ENCODE measurements around the gene RPS26. TPM values are rescaled to one million over a fixed set of nuclear protein-coding genes. Genes with fewer than 3 reads are reported as not detected.

RPS26 gene
- total and polyA plus RNA-seq, 8 donors = 37.9 to 778 (median 123) TPM

GRCh38 chr12:56028511-56029165, 13.1 kb upstream of the RPS26 start:
- ATAC-seq (peak; percentile 52), DNase-seq (no peak)
- Histone ChIP-seq H3K27me3 (no peaks in the 10 kb centered on the region), H3K4me3 (no peak overlapping the region), H3K4me1 (peaks cover 4 to 8% of the 10 kb centered on the region in 2 donors), H3K27ac (peak overlapping the region; percentile 28 to 33), H3K36me3 (peaks cover 0 to 44% of the 10 kb centered on the region in 2 donors), H3K9me3 (no peaks in the 10 kb centered on the region)
- intact Hi-C loops (cut with DNase I) = no loop called here
- no peak for TF ChIP-seq CTCF (IDR thresholded peaks at IDR 0.05)

DNA sequence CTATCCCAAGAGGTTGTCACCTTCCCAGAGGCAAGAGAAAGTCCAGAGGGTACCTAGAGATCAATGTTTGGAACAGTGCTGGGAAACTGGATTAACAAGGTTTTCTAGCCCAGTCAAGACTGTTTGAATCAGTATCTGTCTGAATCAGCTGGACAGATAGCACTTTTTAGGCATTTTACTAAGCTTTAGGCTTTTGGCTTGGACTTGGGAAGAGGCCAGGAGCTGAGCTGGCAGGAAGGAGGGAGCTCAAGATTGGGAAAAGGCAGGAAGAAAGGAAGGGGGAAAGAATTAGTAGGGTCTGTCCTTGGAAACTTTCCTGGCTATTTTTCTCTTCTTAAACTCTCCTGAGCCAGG, 12.6 kb upstream of the RPS26 start:
- intact Hi-C loops (cut with DNase I) = no loop called here
- DNase-seq = peak in 2 of 4 donors; percentile 40 to 52
- Histone ChIP-seq H3K27me3 (no peaks in the 10 kb centered on the region), H3K4me1 (peaks cover 4 to 8% of the 10 kb centered on the region in 2 donors), H3K4me3 (no peak overlapping the region), H3K9me3 (no peaks in the 10 kb centered on the region), H3K36me3 (peaks cover 0 to 49% of the 10 kb centered on the region in 2 donors), H3K27ac (peak overlapping the region; percentile 28 to 33)
- TF ChIP-seq CTCF (IDR thresholded peaks at IDR 0.05) = no peak
- ATAC-seq = peak; percentile 43

- Histone ChIP-seq H3K9me3 (no peaks in the 10 kb centered on the region), H3K4me3 (no peak overlapping the region), H3K27ac (no peak overlapping the region), H3K4me1 (peaks cover 4 to 8% of the 10 kb centered on the region in 2 donors), H3K27me3 (no peaks in the 10 kb centered on the region), H3K36me3 (peaks cover 0 to 52% of the 10 kb centered on the region in 2 donors)
- DNase-seq = peak in 3 of 4 donors; percentile 38 to 79 (median 47)
- TF ChIP-seq CTCF (IDR thresholded peaks at IDR 0.05) = peak; percentile 30 to 57
- intact Hi-C loops (cut with DNase I) = no loop called here
- peak; percentile 91 for ATAC-seq
Measured at GRCh38 chr12:56029666-56030293, 11.9 kb upstream of the RPS26 start.

- no peaks in the 10 kb centered on the region for H3K27me3 ChIP-seq
- H3K9me3 ChIP-seq = no peaks in the 10 kb centered on the region
- no peak overlapping the region for H3K4me3 ChIP-seq
- intact Hi-C loops (cut with DNase I) = no loop called here
- DNase-seq = no peak
- no peak for ATAC-seq
- peaks cover 0 to 61% of the 10 kb centered on the region in 2 donors for H3K36me3 ChIP-seq
- peaks cover 4 to 8% of the 10 kb centered on the region in 2 donors for H3K4me1 ChIP-seq
- no peak overlapping the region for H3K27ac ChIP-seq
- no peak for TF ChIP-seq CTCF (IDR thresholded peaks at IDR 0.05)
Measured at GRCh38 chr12:56031987-56032386, 9.7 kb upstream of the RPS26 start.

DNA sequence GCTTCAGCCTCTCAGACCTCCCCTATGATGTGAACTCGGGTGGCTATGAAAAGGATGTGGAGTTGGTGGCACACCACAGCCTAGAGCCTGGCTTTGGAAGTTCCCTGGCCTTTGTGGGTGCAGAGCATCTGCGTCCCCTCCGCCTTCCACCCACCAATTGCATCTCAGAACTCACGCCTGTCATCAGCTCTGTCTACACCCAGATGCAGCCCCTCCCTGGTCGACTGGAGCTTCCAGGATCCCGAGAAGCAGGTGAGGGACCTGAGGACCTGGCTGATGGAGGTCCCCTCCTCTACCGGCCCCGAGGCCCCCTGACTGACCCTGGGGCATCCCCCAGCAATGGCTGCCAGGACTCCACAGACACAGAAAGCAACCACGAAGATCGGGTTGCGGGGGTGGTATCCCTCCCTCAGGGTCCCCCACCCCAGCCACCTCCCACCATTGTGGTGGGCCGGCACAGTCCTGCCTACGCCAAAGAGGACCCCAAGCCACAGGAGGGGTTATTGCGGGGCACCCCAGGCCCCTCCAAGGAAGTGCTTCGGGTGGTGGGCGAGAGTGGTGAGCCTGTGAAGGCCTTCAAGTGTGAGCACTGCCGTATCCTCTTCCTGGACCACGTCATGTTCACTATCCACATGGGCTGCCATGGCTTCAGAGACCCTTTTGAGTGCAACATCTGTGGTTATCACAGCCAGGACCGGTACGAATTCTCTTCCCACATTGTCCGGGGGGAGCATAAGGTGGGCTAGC, 7.0 kb upstream of the RPS26 start:
- no peak overlapping the region for H3K4me3 ChIP-seq
- peaks cover 0 to 48% of the 10 kb centered on the region in 2 donors for H3K36me3 ChIP-seq
- DNase-seq (no peak), ATAC-seq (no peak)
- H3K9me3 ChIP-seq = no peaks in the 10 kb centered on the region
- no peaks in the 10 kb centered on the region for H3K27me3 ChIP-seq
- no peaks in the 10 kb centered on the region for H3K4me1 ChIP-seq
- intact Hi-C loops (cut with DNase I) = loop anchor here in 1 of 2 donors (5.0 kb wide), 1 partner anchor 42 kb away; no protein-coding TSS in a partner anchor
- TF ChIP-seq CTCF (IDR thresholded peaks at IDR 0.05) = no peak
- no peak overlapping the region for H3K27ac ChIP-seq

Measured in left lung (tissue), 10 donors.